Measurements from ENCODE around the gene BRAF.
"Not testable (repeated sequence)": the region's sequence is repeated elsewhere in the genome, so short reads cannot be mapped to it uniquely, and the experiment has no call there.

The BRAF gene

GRCh38 chr7:140678081-140678815 is 246.5 kb downstream of the BRAF start:
- H3K4me3 ChIP-seq (ENCODE audit: control insufficient read depth, low read depth, low read length) = no peak overlapping the region
- TF ChIP-seq CTCF (IDR thresholded peaks at IDR 0.05; ENCODE audit: control insufficient read depth, insufficient read depth, low read depth, low read length, missing control alignments) = no peak
- DNase-seq (ENCODE audit: low read depth) = no peak

- no peak for TF ChIP-seq CTCF (IDR thresholded peaks at IDR 0.05; ENCODE audit: control insufficient read depth, insufficient read depth, low read depth, low read length, missing control alignments)
- H3K4me3 ChIP-seq (ENCODE audit: control insufficient read depth, low read depth, low read length) = no peak overlapping the region
- no peak for DNase-seq (ENCODE audit: low read depth)
Measured at GRCh38 chr7:140677496-140677895, 247.2 kb downstream of the BRAF start.

- H3K4me3 ChIP-seq (ENCODE audit: control insufficient read depth, low read depth, low read length); DNase-seq (ENCODE audit: low read depth): not testable (repeated sequence)
Measured at GRCh38 chr7:140676956-140677355, 247.8 kb downstream of the BRAF start.

- no peak for TF ChIP-seq CTCF (IDR thresholded peaks at IDR 0.05; ENCODE audit: control insufficient read depth, insufficient read depth, low read depth, low read length, missing control alignments)
- H3K4me3 ChIP-seq (ENCODE audit: control insufficient read depth, low read depth, low read length) = no peak overlapping the region
- DNase-seq (ENCODE audit: low read depth) = no peak
Measured at GRCh38 chr7:140676306-140676705, 248.4 kb downstream of the BRAF start.

- TF ChIP-seq CTCF (IDR thresholded peaks at IDR 0.05; ENCODE audit: control insufficient read depth, insufficient read depth, low read depth, low read length, missing control alignments) = no peak
- DNase-seq (ENCODE audit: low read depth) = no peak
- no peak overlapping the region for H3K4me3 ChIP-seq (ENCODE audit: control insufficient read depth, low read depth, low read length)
Measured at GRCh38 chr7:140675726-140676125, 249.0 kb downstream of the BRAF start.

GRCh38 chr7:140674899-140675701 is 249.6 kb downstream of the BRAF start:
- peak; percentile 53 for TF ChIP-seq CTCF (IDR thresholded peaks at IDR 0.05; ENCODE audit: control insufficient read depth, insufficient read depth, low read depth, low read length, missing control alignments)
- H3K4me3 ChIP-seq (ENCODE audit: control insufficient read depth, low read depth, low read length) = no peak overlapping the region
- no peak for DNase-seq (ENCODE audit: low read depth)

- no peak overlapping the region for H3K4me3 ChIP-seq (ENCODE audit: control insufficient read depth, low read depth, low read length)
- no peak for TF ChIP-seq CTCF (IDR thresholded peaks at IDR 0.05; ENCODE audit: control insufficient read depth, insufficient read depth, low read depth, low read length, missing control alignments)
- no peak for DNase-seq (ENCODE audit: low read depth)
Measured at GRCh38 chr7:140674356-140674800, 250.4 kb downstream of the BRAF start.
